ENCODE results near the gene ATP9B. TPM values are rescaled to one million over a fixed set of nuclear protein-coding genes. Genes with fewer than 3 reads are reported as not detected.

ATP9B gene
- total RNA-seq, 1 donor from 2014 or later: 30.2 TPM

DNA sequence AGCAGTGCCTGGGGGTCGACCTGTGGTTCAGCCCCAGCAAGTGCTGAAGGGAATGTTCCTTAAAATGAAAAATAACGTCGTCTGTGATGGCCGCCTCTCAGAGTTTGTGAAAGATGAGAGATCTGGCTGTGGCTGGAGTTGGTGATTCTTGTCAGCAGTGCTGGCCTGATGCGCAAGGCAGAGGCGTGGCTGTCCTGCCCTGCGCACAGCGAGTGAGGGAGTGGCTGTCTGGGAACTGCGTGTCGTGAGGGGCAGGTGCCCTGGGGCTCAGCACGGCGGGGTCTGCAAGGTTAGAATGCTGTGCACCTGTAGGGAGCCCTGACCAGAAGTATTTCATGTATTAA, 335.3 kb downstream of the ATP9B start:
- intact Hi-C loops (cut with micrococcal nuclease): loop anchor here (5.0 kb wide), 1 partner anchor 628 kb away; the partner anchor contains the start of gene RBFA

DNA sequence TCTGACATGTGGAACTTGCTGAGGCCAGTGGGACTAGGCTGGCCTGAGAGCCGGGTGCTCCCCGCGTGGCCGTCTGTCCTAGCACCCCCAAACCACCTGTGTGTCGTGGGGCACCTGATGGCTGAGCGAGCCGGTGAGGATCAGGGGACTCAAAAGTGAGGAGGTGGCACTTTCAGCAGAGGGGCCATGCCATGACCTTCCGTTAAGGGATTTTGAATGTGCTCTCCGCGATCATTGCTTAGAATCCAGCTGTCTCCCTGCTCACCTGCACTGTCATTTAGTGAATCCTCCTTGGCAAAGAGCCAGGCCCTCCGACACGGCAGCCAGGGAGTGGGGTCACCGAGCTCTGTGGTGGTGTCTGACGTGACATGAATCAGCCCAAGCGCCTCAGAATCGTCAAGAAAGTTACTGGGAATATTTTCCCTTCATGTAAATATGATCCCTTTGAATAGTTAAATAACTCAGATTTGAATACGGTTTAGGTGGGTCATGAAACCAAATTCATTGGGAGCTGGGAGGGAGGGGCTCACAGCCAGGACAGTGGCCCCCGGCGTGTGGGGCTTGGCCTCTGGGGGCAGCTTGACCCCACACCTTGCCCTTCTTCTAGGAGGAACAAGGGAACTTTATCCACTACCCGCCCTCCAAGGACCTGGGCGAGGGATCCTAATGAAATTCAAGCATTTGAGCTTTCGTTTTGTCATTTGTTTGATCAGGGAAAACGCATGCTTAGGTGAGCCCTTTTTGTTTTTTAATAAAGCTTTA, 336.0 kb downstream of the ATP9B start:
- intact Hi-C loops (cut with micrococcal nuclease): no loop called here

DNA sequence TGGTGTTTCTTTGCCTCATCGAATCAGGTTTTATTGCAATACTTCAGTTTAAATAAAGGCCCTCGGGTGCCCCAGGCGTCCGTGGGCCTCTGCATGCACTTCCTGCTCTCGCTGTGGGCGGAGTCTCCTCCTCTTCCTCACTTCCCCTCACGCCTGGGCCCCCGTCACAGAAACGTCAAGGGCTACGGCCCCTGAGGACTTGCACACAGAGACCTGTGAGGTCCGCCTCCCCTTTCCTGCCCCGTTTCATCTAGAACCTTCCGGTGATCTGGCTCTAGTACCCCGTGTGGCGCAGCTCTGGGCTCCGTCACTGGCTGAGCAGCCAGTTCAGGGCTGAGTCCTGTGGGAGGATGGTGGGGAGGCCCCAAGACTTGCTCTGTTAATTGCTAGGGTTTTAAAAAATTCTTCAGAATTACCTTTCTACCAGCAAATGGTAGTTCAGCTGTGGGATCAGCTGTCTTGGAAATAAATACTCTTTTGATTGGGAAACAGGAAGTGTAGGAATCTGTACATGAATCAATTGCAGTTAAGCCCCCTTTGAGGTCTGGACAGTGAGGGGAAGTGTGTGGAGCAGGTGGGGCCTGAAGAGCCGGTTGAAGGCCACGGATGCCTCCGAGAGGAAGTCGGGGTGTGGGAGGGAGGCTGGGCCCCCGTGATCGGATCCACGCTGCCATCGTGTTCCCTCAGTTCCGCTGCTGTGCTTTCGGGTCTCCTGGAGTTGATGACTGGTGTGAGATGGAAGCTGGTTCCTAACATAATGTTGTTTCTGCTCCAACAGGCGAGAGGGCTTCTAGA, 336.8 kb downstream of the ATP9B start:
- intact Hi-C loops (cut with micrococcal nuclease): no loop called here

DNA sequence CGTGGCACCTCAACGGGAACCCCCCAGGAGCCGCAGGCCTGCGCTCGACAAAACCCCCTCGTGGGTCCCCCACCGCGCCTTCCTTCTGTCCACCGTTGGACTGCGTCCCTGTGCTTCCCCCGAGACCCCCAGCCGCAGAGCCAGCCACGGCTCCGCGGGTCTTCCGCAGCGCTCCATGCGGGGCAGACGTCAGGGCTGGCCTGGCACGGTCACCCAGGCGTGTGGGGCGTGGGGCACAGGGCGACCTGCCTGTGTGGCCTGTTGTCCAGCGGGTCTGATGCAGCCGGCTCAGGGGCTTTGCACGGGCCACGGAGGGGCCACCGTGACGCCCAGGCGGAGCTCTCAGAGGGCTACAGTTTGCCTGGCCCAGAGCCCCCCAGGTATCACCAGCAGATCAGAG, 337.5 kb downstream of the ATP9B start:
- intact Hi-C loops (cut with micrococcal nuclease): no loop called here

GRCh38 chr18:79409313-79409712, 340.1 kb downstream of the ATP9B start:
- intact Hi-C loops (cut with micrococcal nuclease): no loop called here

- intact Hi-C loops (cut with micrococcal nuclease): no loop called here
These were observed 341.0 kb downstream of the ATP9B start for GRCh38 chr18:79410171-79410641.

- intact Hi-C loops (cut with micrococcal nuclease): no loop called here
These were observed 341.8 kb downstream of the ATP9B start for GRCh38 chr18:79410731-79411613.

DNA sequence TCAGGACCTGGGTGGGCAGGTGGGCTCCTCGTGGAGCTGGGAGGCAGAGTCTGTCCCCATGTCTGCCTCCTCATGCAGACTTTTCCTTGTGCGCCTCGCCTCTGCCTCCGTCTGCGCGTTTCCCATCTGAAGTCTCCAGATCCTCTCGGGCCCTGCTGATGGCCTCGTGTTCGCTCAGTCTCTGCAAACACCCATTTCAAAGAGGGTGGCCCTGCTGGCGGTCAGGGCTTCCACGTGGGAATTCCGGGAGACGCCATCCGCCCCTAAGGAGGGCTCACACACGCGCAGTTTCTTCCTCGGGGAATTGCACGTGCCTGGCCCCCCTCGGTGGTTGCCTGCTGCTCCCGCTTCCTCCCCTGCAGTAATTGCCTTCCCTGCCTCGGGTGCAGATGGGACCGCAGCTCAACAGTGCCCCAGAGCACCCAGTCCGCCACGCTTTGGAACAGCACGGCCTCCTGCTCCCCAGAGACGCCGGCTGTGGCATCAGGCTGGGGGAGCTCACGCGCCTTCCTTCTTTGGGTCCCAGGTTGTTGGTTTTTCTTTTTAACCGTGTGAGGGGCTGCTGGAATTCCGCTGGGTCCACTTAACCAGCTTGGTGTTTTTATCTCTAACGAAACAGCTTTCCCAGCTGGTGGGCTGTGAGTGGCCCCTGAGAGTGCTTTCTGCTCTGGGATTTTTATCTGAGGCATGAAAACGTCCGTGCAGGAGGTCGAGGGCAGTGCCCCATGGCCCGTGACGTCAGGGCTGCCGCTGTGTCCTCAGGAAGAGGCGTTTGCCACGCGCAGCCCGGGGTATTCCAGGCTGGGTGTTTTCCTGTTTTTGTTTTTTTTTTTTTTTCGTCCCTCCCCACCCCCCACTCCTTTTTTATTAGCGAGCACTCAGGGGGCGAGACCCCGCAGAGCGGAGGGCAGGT, 342.7 kb downstream of the ATP9B start:
- intact Hi-C loops (cut with micrococcal nuclease): no loop called here

GRCh38 chr18:79413025-79413424, 343.8 kb downstream of the ATP9B start:
- intact Hi-C loops (cut with micrococcal nuclease): no loop called here

DNA sequence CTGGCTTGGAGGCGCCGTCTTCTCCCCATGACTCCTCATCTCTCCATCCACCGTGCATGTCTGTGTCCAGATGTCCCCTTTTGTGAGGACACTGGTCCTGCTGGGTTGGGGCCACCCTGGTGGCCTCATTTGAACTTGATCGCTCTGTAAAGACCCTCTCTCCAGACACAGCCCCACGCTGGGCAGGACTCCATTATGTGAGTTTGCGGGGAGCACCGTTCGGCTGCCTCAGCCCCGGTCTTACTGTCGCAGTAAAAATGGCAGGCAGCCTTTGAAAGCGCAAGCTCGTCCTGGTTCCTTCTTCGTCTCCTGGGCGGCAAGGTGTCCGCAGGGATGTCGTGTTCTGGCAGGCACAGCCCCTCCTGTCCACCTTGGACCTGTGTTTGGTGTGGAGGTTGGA, 344.2 kb downstream of the ATP9B start:
- intact Hi-C loops (cut with micrococcal nuclease): no loop called here

- intact Hi-C loops (cut with micrococcal nuclease): no loop called here
These were observed 344.7 kb downstream of the ATP9B start for GRCh38 chr18:79413901-79414300.

DNA sequence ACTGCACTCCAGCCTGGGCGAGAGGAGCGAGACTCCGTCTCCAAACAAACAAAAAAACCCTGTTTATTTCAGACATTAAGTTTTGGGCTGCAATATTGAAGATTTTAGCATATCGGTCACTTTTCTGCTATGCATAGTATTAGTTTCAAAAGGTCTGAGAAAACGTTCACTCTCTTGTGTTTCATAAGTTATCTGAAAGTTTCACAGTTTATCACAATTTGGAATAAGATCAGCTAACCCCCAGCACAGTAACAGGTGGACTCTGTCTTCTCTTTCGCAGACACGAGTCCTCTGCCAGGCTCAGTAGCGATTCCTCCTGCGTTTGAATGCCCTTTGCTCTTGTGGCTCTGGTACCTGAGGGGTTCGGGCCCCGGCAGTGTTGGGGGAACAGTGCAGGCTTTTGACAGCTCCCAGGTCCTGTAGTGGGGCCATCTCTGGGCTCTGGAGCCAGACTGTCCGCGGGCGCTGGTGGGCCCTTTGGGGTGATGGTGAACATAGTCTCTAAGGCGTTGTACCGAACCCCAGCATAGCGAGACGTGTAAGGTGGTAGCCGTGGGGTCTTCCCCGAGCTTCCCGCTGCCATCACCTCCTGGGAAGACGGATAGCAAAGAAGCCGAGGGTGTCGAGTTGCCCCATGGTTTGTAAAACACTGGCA, 347.0 kb downstream of the ATP9B start:
- intact Hi-C loops (cut with micrococcal nuclease): no loop called here

- intact Hi-C loops (cut with micrococcal nuclease): no loop called here
These were observed 347.5 kb downstream of the ATP9B start for GRCh38 chr18:79416677-79417052.

DNA sequence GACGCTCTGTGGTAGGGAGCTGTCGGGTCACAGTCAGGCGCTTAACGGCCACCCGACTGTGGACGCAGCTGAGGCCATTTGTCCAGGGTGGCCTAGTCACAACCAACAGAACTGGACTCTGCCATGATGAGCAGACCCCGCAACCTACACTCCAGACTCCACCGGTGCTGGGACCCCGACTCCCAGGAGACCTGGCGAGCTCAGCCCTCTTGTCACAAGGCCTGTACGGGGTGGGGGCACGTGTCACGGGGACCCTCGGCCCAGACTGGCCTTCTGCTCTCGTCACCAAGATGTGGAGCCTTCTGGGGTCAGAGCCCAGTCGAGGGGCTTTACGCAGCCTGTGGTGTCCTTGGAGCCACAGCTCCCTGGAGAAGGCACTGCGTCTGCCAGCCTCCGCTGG, 349.0 kb downstream of the ATP9B start:
- intact Hi-C loops (cut with micrococcal nuclease): no loop called here

DNA sequence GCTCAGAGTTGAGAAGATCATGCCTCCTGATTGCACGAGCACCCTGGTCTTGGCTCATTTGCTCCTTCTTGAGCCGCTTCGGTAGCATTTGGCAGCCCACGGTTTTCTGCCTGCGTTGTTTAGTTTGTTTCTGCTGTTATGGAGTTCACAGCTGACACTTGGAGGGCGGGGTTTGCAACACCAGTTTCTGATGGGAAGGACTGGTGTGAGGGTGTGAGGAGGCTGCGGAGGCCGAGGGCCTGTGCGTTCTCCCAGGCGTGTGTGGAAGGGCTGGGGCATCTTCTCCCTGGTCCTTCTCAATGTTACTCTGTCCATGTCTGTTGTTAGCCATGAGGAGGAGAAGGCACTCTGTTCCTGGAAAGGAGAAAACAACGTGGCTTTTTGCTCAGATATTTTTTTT, 349.4 kb downstream of the ATP9B start:
- intact Hi-C loops (cut with micrococcal nuclease): no loop called here

GRCh38 chr18:79420033-79420745, 351.0 kb downstream of the ATP9B start:
- intact Hi-C loops (cut with micrococcal nuclease): no loop called here

DNA sequence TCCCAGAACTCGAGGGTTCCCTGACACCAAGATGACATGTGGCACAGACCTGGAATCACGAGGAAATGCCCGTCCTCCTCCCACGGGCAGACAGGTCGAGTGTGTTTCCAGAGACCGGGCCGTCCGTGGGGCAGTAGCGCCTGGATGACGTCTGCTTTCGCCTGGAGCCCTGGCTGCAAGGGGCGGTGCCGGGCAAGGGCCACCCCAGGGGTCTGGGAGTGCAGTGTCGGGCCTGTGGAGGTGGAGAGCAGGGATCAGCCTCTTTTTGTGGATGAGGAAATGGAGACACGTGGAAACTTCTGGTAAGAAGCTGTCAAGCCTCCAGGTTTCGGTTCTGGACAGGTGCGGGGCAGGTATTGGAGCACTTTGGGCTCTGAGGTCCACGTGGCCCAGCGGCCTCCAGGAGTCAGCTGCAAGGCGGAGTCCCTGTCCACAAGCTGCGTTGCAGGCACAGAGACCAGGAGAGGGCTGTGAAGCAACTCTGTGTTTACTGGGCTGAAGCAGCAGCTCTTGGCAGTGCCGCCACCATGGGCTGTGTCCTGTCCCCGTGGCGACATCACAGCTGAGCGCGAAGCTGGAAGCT, 352.2 kb downstream of the ATP9B start:
- intact Hi-C loops (cut with micrococcal nuclease): no loop called here

GRCh38 chr18:79422022-79422782, 353.0 kb downstream of the ATP9B start:
- intact Hi-C loops (cut with micrococcal nuclease): no loop called here

All from T-helper 2 cell treated with Interferon-gamma antibody and Interleukin-4, amounts not matched to agents 100 ng/mL and 5 ng/mL, for 36 hours (primary cell).